GM12892 (cell line): ENCODE measurements around the gene PAX1. TPM values are rescaled to one million over a fixed set of nuclear protein-coding genes. Genes with fewer than 3 reads are reported as not detected.

Experiments
- DNase-seq: peaks from one replicate; pipeline ENCODE4 v3.0.0; 2011; ENCODE audit not compliant: insufficient read length
- FAIRE-seq: peaks from 2 replicates; lab custom pipeline; 2011; peaks lifted over from hg19 to GRCh38; lab: Jason Lieb, UNC
- POLR2A ChIP-seq: IDR thresholded peaks from 2 replicates; pipeline ENCODE4 v1.6.1; 2011; ENCODE audit warnings: low read depth, low read length, control low read depth
- POLR2AphosphoS5 ChIP-seq: IDR thresholded peaks from 2 replicates; pipeline ENCODE4 v1.6.1; 2011; ENCODE audit warnings: low read depth, low read length, control low read depth
- TAF1 ChIP-seq: IDR thresholded peaks from 2 replicates; pipeline ENCODE4 v1.6.1; 2011; ENCODE audit warnings: low read depth, mild to moderate bottlenecking, control low read depth, low read length, borderline replicate concordance
- polyA plus RNA-seq: library from polyadenylated mRNA; unstranded; fragments of >200 nt; gene quantifications from one replicate; pipeline ENCODE4 v1.2.1, GENCODE V29; 2012; ENCODE audit warnings: missing spikeins, inconsistent platforms; ENCODE audit not compliant: missing spikeins

The PAX1 gene
- polyA plus RNA-seq = not detected

DNA sequence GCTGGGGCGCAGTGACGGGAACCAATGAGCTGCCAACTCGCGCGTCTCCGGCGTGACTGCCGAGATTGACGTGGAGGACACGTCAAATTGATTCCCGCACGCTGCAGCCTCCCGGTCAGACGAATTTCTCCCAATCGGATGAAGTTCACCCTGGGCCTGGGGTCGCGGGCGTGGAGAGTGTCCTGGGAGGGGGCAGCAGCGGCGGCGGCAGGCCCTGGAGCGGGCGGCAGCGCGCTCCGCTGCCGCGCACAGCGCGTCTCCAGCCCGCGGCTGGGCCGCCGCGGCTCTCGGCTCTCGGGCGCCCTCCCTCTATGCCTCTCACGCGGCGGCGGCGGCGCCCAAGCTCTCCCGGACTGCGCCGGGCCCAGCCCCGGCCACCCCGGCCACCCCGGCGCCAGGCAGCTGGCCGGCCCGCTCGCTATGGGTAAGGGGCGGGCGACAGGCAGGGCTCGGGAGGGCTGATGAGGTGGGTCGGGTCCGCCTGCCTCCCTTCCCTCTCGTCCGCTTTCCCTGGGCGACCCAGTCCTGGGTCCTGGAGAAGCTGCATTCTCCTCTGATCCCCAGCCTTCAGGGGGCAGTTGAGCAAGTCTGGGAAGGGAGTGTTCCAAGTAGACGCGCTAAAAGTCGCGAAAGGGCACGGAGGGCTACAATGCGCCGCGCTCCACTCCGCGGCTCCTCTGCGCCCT is at the start of gene PAX1:
Gene PAX1 (plus strand): TSS at position 90 of the 686 bp plus-strand sequence. CDS start 49 bp downstream, at position 139.
- FAIRE-seq (no peak), DNase-seq (no peak)
- no peak for TF ChIP-seq POLR2A
- TF ChIP-seq POLR2AphosphoS5 = no peak

DNA sequence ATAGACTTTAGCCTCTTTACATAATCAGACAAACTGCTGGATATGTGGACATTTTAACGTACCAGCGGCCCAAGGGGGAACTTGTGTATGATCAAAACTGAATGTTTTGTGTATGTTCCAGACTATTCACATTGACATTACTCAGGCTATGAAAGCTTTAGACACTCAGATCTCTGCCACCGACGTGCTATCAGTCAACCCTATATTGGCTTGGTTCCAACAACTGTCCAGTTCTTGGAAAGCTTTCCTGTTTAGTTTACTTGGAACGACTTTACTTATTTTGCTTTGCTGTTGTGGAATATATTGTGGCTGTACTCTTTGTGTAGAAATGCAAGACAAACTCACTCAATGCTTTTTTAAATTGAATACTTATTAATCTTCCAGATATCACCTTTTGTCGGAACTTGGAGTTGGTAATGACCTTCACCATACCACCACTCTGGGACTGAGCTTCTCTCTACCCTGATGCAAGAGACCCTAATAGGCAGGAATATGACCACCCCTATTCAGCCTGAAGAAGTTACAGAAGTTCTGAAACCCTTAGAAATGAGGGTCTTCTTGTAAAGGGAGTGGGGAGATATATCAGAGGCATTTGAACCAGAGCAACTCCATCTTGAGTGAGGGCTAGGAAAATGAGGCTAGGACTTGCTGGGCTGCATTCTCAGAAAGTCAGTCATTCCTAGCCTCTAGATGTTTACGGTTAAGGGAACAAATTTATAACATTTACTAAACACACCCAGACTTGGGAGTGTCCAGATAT is 49.0 kb upstream of the PAX1 start:
- no peak for FAIRE-seq
- TF ChIP-seq TAF1 (no peak), POLR2A (no peak)
- no peak for DNase-seq

DNA sequence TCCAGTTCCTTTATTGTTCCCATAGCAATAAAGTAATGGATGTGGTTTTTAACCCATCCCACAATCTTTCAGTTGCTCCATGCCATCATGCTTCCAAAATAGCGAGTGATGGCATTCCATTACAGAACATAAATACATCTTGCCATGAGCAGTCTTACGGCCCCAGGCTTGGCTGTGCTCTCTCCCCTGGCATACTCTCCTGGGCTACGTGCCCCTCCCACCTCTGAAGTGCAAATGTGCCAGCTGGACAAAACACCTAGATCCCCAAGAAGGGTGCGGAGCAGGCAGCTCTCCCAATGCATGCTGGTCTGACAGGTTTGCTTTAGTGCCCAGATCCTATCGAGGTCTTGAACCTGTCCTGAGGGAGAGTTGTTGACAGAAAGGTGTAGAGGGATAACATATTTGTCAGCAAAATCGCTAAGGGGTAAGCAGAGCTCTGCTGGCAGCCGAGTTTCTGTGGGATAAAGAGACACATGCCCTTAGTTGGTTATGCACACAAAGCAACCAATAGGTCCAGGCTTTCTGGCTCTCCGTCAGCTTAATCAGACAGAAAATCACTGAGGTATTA is 43.9 kb upstream of the PAX1 start:
- no peak for DNase-seq
- no peak for TF ChIP-seq POLR2AphosphoS5
- no peak for TF ChIP-seq TAF1
- no peak for TF ChIP-seq POLR2A
- no peak for FAIRE-seq

DNA sequence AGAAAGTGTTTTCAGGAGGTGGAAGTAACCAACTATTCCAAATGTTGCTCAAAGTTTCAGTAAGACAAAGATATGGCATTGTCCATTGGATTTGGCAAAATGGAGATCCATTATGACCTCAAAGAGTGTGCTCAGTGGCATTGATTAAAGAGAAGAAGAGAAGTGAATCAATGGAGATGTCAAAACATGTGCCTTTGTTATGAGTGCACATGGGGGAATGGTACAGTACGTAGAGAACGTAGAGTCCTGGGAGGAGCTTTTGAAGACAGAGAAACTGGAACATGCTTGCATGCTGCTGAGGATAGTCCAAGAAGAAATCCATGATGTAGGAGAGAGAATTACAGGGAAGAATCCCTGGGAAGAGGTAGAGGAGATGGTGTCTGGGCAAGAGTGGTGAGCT is 42.0 kb upstream of the PAX1 start:
- FAIRE-seq (no peak), DNase-seq (no peak)
- TF ChIP-seq POLR2A (no peak), POLR2AphosphoS5 (no peak), TAF1 (no peak)

DNA sequence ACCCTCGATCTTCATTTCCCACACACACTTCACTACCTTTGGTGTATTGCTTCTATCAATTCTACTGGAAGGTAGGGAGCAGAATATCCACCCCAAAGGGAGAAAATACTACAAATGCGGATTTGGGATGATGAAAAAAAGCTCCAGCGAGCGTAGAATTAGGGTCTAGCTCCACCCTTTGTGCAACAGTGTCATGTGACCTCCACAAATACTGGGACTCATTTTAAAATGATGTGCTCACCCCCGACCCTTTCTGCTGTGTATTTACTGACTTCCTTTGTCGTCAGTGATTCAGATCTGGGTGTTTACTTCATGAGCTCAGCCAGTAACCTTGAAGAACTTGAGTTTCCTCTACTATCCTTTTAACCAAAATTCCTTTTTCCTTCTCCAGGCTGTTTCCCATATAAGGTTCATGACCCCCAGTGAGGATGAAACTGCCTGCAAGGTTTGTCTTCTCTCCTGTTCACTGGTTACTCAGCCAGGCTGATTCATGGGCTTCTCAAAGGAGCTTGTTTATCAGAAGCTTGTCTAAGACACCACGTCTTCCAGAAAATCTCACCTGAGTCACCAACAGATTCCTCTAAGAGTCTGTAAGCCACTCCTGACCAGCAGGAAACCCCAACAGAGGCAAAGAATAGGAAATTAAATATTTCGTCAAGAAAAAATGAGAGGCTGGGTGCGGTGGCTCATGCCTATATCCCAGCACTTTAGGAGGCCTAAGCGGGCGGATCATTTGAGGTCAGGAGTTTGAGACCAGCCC is 39.6 kb upstream of the PAX1 start:
- no peak for TF ChIP-seq POLR2AphosphoS5
- no peak for TF ChIP-seq TAF1
- TF ChIP-seq POLR2A = no peak
- no peak for DNase-seq
- FAIRE-seq = no peak

DNA sequence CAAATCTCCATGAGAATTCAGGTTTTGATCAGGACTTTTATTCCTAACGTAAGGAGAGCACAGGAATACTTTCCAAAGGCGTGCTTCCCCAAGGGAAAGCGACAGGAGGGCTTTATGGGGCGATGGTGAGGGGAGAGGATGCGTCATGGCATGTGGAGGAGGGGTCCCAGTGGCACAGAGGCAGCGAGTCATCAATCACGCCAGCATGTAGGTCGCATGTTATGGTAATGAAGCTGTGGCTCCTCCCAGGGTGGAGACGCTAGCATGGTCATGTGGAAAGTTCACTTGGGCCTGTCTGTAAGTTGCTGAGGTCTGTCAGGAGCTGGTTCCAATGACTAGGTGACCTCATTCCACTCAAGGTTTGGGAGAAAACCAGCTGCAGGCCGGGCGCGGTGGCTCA is 35.3 kb upstream of the PAX1 start:
- TF ChIP-seq TAF1 = no peak
- TF ChIP-seq POLR2AphosphoS5 = no peak
- TF ChIP-seq POLR2A = no peak
- FAIRE-seq = no peak
- DNase-seq = no peak

DNA sequence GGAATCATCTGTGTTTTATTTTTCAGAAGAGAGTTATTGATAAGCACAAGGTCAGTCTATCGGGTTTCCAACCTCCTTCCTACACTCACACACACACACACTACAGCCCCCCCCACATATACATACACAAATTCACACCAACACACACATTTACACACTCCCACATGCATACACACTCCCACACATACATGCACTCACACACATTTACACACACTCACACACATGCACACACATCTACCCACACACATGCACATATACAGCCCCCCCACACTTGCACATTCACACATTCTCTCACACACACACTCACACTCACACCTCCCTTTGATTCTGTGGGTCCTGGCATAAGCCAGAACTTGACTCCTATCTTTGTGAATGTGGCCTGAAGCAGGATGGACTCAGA is 34.5 kb upstream of the PAX1 start:
- no peak for FAIRE-seq
- DNase-seq = no peak

DNA sequence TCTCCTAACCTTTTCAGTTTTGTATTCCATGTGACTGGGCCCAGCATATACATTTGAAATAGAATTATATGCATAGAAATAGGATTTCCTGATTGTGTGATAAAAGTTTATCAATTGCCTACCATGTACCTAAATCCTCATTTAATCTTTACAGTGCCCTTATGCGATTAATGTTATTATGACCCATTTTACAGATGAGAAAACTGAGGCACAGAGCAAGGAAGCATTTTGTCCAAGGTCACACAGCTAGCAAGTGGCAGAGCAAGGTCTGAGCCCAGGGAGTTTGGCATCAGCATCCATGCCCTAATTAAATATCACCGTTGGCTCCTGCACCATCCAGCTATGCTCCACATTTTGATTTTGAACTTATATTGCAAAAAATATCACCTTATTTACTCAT is 28.2 kb upstream of the PAX1 start:
- DNase-seq (no peak), FAIRE-seq (no peak)
- TF ChIP-seq POLR2A (no peak), TAF1 (no peak), POLR2AphosphoS5 (no peak)

More for the DNA sequence above, 34.5 kb upstream of the PAX1 start:
- TF ChIP-seq POLR2AphosphoS5 (no peak), POLR2A (no peak), TAF1 (no peak)

DNA sequence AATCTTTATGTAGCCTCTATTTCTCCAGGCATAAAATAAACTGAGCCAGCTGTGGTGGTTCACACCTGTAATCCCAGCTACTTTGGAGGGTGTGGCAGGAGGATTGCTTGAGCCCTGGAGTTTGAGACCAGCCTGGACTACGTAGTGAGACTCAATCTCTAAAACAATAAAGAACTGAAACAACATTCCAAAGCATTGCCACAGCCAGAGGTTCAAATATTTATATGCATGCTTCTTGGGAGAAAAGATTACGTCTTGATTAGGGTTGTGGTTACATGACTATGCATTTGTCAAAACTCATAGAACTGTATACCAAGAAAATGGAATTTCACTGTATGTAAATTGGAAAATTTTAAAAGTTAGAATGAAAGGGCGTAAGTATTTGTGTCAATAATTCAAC is 27.7 kb upstream of the PAX1 start:
- DNase-seq (no peak), FAIRE-seq (no peak)
- TF ChIP-seq TAF1 (no peak), POLR2A (no peak), POLR2AphosphoS5 (no peak)

DNA sequence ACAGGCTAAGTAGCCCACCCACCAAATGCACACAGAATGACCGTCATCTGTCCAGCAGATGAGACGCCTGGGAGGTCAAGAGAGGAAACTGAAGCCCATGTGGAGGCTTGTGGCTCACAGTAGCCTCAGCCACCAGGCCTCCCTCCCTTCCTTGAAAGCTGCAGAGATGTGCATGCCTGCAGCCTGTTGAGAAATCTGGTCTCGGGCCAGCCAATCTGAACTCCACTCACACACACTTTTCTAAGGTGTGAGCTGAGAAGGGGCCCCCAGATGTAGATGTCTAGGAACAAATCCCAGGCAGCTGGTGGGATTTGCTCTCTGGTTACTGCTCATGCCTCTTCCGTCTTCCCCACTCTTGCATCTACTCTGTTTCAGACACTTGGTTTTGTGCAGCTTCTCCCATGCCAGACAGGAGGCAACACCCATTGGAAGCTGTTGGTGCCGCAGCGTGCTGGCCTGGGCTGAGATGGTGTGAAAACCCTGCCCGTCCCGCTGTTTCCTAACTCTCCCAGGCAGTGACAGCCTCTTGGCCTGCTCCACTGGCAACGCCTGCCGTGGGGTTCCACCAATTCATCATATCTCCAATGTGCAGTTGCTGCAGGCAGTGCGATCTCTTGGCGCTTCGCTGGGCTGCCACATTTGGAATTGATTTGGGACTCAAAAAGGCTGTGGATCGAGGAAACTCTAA is 24.1 kb upstream of the PAX1 start:
- no peak for TF ChIP-seq POLR2A
- no peak for TF ChIP-seq POLR2AphosphoS5
- TF ChIP-seq TAF1 = no peak
- FAIRE-seq = no peak
- DNase-seq = no peak
